ENCODE measurements around the gene LMNTD1. TPM values are rescaled to one million over a fixed set of nuclear protein-coding genes. Genes with fewer than 3 reads are reported as not detected.
A peak's percentile ranks its signal among the peaks of the same experiment; 100 is the strongest.

Gene LMNTD1
- polyA plus RNA-seq, 1 experiment, result 0.76 TPM

- POLR2A ChIA-PET, result no interaction called here
- CTCF ChIA-PET, result no interaction called here
- DNase-seq (ENCODE audit: low read depth), result no peak
- no peaks in the 10 kb centered on the region for H3K36me3 ChIP-seq (ENCODE audit: control insufficient read depth, insufficient read depth, low read length)
- no peak for TF ChIP-seq CTCF (IDR thresholded peaks at IDR 0.05; ENCODE audit: insufficient read depth, low read depth, low read length)
- H3K4me3 ChIP-seq (ENCODE audit: low read depth, low read length), result no peak overlapping the region
- H3K27me3 ChIP-seq (ENCODE audit: control insufficient read depth, insufficient read depth, low read length), result no peaks in the 10 kb centered on the region
These were observed 51.0 kb downstream of the LMNTD1 start for GRCh38 chr12:25502118-25502517.

- no peak for DNase-seq (ENCODE audit: low read depth)
- no peak for TF ChIP-seq CTCF (IDR thresholded peaks at IDR 0.05; ENCODE audit: insufficient read depth, low read depth, low read length)
- POLR2A ChIA-PET, result no interaction called here
- Histone ChIP-seq H3K27me3 (ENCODE audit: control insufficient read depth, insufficient read depth, low read length) (no peaks in the 10 kb centered on the region), H3K36me3 (ENCODE audit: control insufficient read depth, insufficient read depth, low read length) (no peaks in the 10 kb centered on the region), H3K4me3 (ENCODE audit: low read depth, low read length) (no peak overlapping the region)
- CTCF ChIA-PET, result no interaction called here
These were observed 51.5 kb downstream of the LMNTD1 start for GRCh38 chr12:25501549-25501948.

GRCh38 chr12:25500651-25501050 lies 52.4 kb downstream of the LMNTD1 start:
- POLR2A ChIA-PET, result no interaction called here
- no peak for DNase-seq (ENCODE audit: low read depth)
- Histone ChIP-seq H3K4me3 (ENCODE audit: low read depth, low read length) (no peak overlapping the region), H3K27me3 (ENCODE audit: control insufficient read depth, insufficient read depth, low read length) (no peaks in the 10 kb centered on the region), H3K36me3 (ENCODE audit: control insufficient read depth, insufficient read depth, low read length) (no peaks in the 10 kb centered on the region)
- CTCF ChIA-PET, result no interaction called here
- no peak for TF ChIP-seq CTCF (IDR thresholded peaks at IDR 0.05; ENCODE audit: insufficient read depth, low read depth, low read length)

- Histone ChIP-seq H3K4me3 (ENCODE audit: low read depth, low read length) (no peak overlapping the region), H3K27me3 (ENCODE audit: control insufficient read depth, insufficient read depth, low read length) (no peaks in the 10 kb centered on the region), H3K36me3 (ENCODE audit: control insufficient read depth, insufficient read depth, low read length) (no peaks in the 10 kb centered on the region)
- DNase-seq (ENCODE audit: low read depth), result no peak
- ChIA-PET POLR2A (no interaction called here), CTCF (no interaction called here)
- TF ChIP-seq CTCF (IDR thresholded peaks at IDR 0.05; ENCODE audit: insufficient read depth, low read depth, low read length), result no peak
These were observed 56.1 kb downstream of the LMNTD1 start for GRCh38 chr12:25497021-25497420.

DNA sequence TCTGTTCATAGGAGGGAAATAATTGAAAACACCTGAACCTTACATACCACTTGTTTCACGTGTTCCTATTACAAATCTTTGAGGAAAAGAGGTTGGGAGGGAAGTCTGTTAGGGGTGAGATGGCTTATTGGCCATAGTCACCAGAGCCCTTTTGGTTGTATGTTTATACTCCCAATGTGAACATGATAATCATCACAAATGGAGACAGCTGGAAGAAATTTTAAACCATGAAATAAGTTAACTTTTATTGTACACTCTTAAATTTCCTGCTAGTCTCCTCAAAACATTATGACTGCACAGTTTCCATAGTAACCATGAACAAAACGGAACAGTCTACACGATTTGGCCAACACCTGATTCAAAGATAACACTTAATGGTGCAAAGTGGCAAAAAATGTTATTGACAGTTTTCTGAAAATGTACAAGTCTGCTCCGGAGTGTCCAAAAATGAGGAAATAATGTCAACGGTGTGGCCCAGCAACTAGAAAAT lies 56.9 kb downstream of the LMNTD1 start:
- no peak overlapping the region for H3K4me3 ChIP-seq (ENCODE audit: low read depth, low read length)
- no peaks in the 10 kb centered on the region for H3K36me3 ChIP-seq (ENCODE audit: control insufficient read depth, insufficient read depth, low read length)
- TF ChIP-seq CTCF (IDR thresholded peaks at IDR 0.05; ENCODE audit: insufficient read depth, low read depth, low read length), result no peak
- DNase-seq (ENCODE audit: low read depth), result peak; percentile 72
- no peaks in the 10 kb centered on the region for H3K27me3 ChIP-seq (ENCODE audit: control insufficient read depth, insufficient read depth, low read length)
- ChIA-PET CTCF (no interaction called here), POLR2A (interaction anchor here (0.5 to 0.6 kb wide), 3 partner anchors 57 to 1130 kb away, joined by 3 to 8 read pairs (median 4); partner anchors contain the start of gene LMNTD1)

Data from BJ (cell line).